Mammary epithelial cell (primary cell): ENCODE data around the gene RRAS.

ENCODE experiments used
- CTCF ChIP-seq, 2 donors: IDR thresholded peaks in 1 of 2; conservative IDR thresholded peaks in 1 of 2; 2 replicates each; pipeline ENCODE4 v1.5.1; 2011 to 2012; ENCODE audit warnings: inconsistent platforms in 2 of 2, low read length in 2 of 2, mild to moderate bottlenecking in 2 of 2, control low read depth in 1 of 2, low read depth in 1 of 2; ENCODE audit not compliant: insufficient read depth in 1 of 2; ENCODE audit errors: extremely low read depth in 1 of 2
- EZH2 ChIP-seq: IDR thresholded peaks from 2 replicates; pipeline ENCODE4 v1.6.1; 2012; ENCODE audit warnings: low read length, inconsistent platforms, borderline replicate concordance

GRCh38 chr19:49678985-49679770 is 39.2 kb upstream of the RRAS start:
- TF ChIP-seq CTCF (conservative IDR thresholded peaks at IDR 0.05 in 1 of 2, IDR thresholded peaks at IDR 0.05 in 1 of 2; ENCODE audit: extremely low read depth in 1 of 2, insufficient read depth in 1 of 2, low read depth in 1 of 2, low read length in 2 of 2) (no peak), EZH2 (no peak)
